K562 (cell line): Measurements from ENCODE around the gene PRDM11. TPM values are rescaled to one million over a fixed set of nuclear protein-coding genes. Genes with fewer than 3 reads are reported as not detected.

Experiments
- CBX3 ChIP-seq, 2 experiments: IDR thresholded peaks; 1 replicate in 1 of 2; 2 replicates in 1 of 2; pipeline ENCODE4 v1.6.1; 2012; ENCODE audit warnings: inconsistent platforms in 2 of 2, low read length in 2 of 2, borderline replicate concordance in 1 of 2, control low read depth in 1 of 2
- E2F3 ChIP-seq: fragments of 250-450 bp; sonication (Bioruptor Pico); IDR thresholded peaks from 2 replicates; pipeline ENCODE4 v1.4.0; 2020; ENCODE audit warnings: mild to moderate bottlenecking
- FOSL1 ChIP-seq: fragments of 200-800 bp; sonication (Bioruptor generic); conservative IDR thresholded peaks from 2 replicates; pipeline ENCODE4 v1.6.1; 2016; ENCODE audit warnings: missing genetic modification characterization, missing compliant biosample characterization
- GABPB2 ChIP-seq: fragments of 250-450 bp; sonication (Bioruptor Pico); conservative IDR thresholded peaks from 2 replicates; pipeline ENCODE4 v1.5.1; 2021; ENCODE audit warnings: mild to moderate bottlenecking
- JUND ChIP-seq, 2 experiments: IDR thresholded peaks; 2 replicates in 1 of 2; 3 replicates in 1 of 2; pipeline ENCODE4 v1.6.1; 2011; ENCODE audit warnings: borderline replicate concordance in 2 of 2, low read depth in 2 of 2, low read length in 2 of 2, improper control_type of control experiment in 1 of 2, missing biosample characterization in 1 of 2, missing genetic modification characterization in 1 of 2, missing genetic modification reagents in 1 of 2
- MAFG ChIP-seq: fragments of 450-650 bp; conservative IDR thresholded peaks from 2 replicates; pipeline ENCODE4 v1.6.1; 2016; ENCODE audit warnings: missing genetic modification characterization, missing compliant biosample characterization
- MAFK ChIP-seq: IDR thresholded peaks from 2 replicates; pipeline ENCODE4 v1.6.1; 2011; ENCODE audit warnings: low read length, improper control_type of control experiment
- NFE2 ChIP-seq: IDR thresholded peaks from 2 replicates; pipeline ENCODE4 v1.6.1; 2014; ENCODE audit warnings: antibody characterized with exemption, low read depth
- SRSF3 ChIP-seq: fragments of 200-400 bp; formaldehyde crosslinking; IDR thresholded peaks from 2 replicates; pipeline ENCODE4 v1.6.1; 2016; ENCODE audit warnings: mild to moderate bottlenecking, low read length, moderate library complexity; ENCODE audit not compliant: insufficient read depth
- polyA plus RNA-seq, 8 experiments: library from polyadenylated mRNA; depleted of rRNA in 4 of 8; stranded (reverse) in 5 of 8; unstranded in 3 of 8; fragments of >200 nt; fragmentation: Nextera tagmentation in 2 of 8; fragmentation: Illumina TruSeq in 1 of 8; extraction: Ambion mirVana in 2 of 8; extraction: Trizol in 1 of 8; gene quantifications; 2 replicates each; pipeline versions ENCODE4 v1.2.1 to v1.2.3, GENCODE V29; 2011 to 2014; ENCODE audit warnings: inconsistent platforms in 1 of 8, missing spikeins in 1 of 8
- total RNA-seq, 7 experiments: library from RNA; depleted of rRNA in 6 of 7; stranded (reverse); fragments of >200 nt in 6 of 7; fragmentation: Illumina TruSeq in 2 of 7; extraction: Trizol in 2 of 7; gene quantifications; 2 replicates each; pipeline versions ENCODE4 v1.2.1 to v1.2.3, GENCODE V29; 2011 to 2021; ENCODE audit warnings: low replicate concordance in 1 of 7
- TF ChIP-seq, protein P1 (sequence below): sonication (generic); formaldehyde crosslinking; IDR thresholded peaks from 2 replicates; pipeline ENCODE4 v1.4.0; 2020; ENCODE audit warnings: mild to moderate bottlenecking, missing genetic modification reagents

The PRDM11 gene
- total and polyA plus RNA-seq, 9 of the 15 experiments (the other 6 are each of a cell fraction or from before 2014, with no cell fraction given): 0.01 to 1.1 (median 0.29) TPM

DNA sequence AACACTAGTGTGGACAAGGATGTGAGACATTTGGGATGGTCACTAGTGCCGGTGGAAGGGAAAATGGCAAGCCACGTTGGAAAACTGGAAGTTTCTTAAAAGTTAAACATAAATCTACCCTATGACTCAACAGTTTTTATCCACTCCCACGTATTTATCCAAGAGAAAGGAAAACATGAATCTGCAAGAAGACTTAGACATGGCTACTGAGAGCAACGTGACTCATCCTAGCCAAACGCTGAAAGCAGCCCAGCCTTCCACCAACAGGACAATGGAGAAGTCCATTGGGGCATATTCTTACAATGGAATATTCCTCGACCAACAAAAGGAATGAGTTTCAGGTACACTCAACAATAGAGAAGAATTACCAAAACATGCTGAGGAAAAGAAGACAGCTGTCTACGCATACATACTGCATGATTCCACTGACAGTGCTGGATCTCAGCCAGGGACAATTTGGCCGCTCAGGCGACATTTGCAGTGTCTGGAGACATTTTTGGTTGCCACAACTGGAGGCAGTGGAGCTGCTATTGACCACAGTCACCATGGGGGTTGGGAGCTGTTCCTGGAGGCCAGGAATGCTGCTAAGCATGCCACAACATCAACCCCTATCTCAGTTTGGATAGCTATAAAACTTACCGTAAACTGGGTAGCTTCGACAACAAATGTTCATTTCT is 118.5 kb downstream of the PRDM11 start (continued):
- TF ChIP-seq GABPB2 (CRISPR knock-in tag) (no peak), E2F3 (CRISPR knock-in tag) (no peak), SRSF3 (no peak), NFE2 (peak; percentile 28; the same call in 1 of the 2 replicates), MAFG (tag) (peak; percentile 85), CBX3 (IDR thresholded peaks at IDR 0.05; ENCODE audit: borderline replicate concordance in 1 of 2, low read length in 2 of 2) (no peak), MAFK (peak; percentile 7; the same call in 1 of the 2 replicates), JUND (IDR thresholded peaks at IDR 0.05; ENCODE audit: borderline replicate concordance, low read depth, low read length) (peak; percentile 34; the same call in 1 of the 2 replicates), JUND (tag; IDR thresholded peaks at IDR 0.05; ENCODE audit: borderline replicate concordance, low read depth, low read length) (peak; percentile 45; the same call in 1 of the 3 replicates), FOSL1 (tag) (peak; percentile 91)
- TF ChIP-seq, protein P1, sequence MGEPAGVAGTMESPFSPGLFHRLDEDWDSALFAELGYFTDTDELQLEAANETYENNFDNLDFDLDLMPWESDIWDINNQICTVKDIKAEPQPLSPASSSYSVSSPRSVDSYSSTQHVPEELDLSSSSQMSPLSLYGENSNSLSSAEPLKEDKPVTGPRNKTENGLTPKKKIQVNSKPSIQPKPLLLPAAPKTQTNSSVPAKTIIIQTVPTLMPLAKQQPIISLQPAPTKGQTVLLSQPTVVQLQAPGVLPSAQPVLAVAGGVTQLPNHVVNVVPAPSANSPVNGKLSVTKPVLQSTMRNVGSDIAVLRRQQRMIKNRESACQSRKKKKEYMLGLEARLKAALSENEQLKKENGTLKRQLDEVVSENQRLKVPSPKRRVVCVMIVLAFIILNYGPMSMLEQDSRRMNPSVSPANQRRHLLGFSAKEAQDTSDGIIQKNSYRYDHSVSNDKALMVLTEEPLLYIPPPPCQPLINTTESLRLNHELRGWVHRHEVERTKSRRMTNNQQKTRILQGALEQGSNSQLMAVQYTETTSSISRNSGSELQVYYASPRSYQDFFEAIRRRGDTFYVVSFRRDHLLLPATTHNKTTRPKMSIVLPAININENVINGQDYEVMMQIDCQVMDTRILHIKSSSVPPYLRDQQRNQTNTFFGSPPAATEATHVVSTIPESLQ (CRISPR knock-in tag): no peak
